OCI-LY3 (cell line): ENCODE results near the gene FCER2.

Source experiments
- H2AFZ ChIP-seq: fragments of 200-600, 300-600 bp; shearing (Covaris generic); 2 replicates; pipeline ENCODE4 v1.6.0; 2014; ENCODE audit warnings: antibody characterized with exemption, low read depth, low read length
- H3K27ac ChIP-seq: fragments of 200-600, 300-600 bp; sonication (generic); 2 replicates; pipeline ENCODE4 v1.5.1; 2014; ENCODE audit warnings: mild to moderate bottlenecking, low read length, moderate library complexity, mixed read lengths
- H3K27me3 ChIP-seq: fragments of 200-600, 300-600 bp; sonication (generic); 2 replicates; pipeline ENCODE4 v1.6.1; 2014; ENCODE audit warnings: low read depth, low read length, mixed read lengths
- H3K36me3 ChIP-seq: fragments of 200-600, 300-600 bp; sonication (generic); replicated peaks from 2 replicates; pipeline ENCODE3; 2014; ENCODE audit warnings: low read depth, low read length, mixed read lengths
- H3K4me1 ChIP-seq: fragments of 300-600, 200-600 bp; sonication (generic); 2 replicates; pipeline ENCODE4 v1.6.1; 2014; ENCODE audit warnings: low read length, mixed read lengths
- H3K4me2 ChIP-seq: fragments of 200-600, 300-600 bp; sonication (generic); 2 replicates; pipeline ENCODE4 v1.6.1; 2014; ENCODE audit warnings: low read length, mixed read lengths
- H3K4me3 ChIP-seq: fragments of 300-600, 200-600 bp; sonication (generic); 2 replicates; pipeline ENCODE4 v1.5.1; 2014; ENCODE audit warnings: antibody characterized with exemption, mild to moderate bottlenecking, low read length, moderate library complexity
- H3K79me2 ChIP-seq: fragments of 300-600, 200-600 bp; shearing (Covaris generic); 2 replicates; pipeline ENCODE4 v1.6.1; 2014; ENCODE audit warnings: mild to moderate bottlenecking, low read length, mixed read lengths
- H3K9ac ChIP-seq: fragments of 300-600, 200-600 bp; shearing (Covaris generic); 2 replicates; pipeline ENCODE4 v1.6.0; 2014; ENCODE audit warnings: mild to moderate bottlenecking, low read length, moderate library complexity
- H3K9me3 ChIP-seq: fragments of 200-600, 300-600 bp; shearing (Covaris generic); 2 replicates; pipeline ENCODE4 v1.6.1; 2014; ENCODE audit warnings: low read length, mixed read lengths; ENCODE audit not compliant: insufficient read depth
- H4K20me1 ChIP-seq: fragments of 200-600, 300-600 bp; sonication (generic); 2 replicates; pipeline ENCODE4 v1.6.1; 2016; ENCODE audit warnings: low read length, mixed read lengths; ENCODE audit not compliant: insufficient read depth
- EZH2phosphoT487 ChIP-seq: fragments of 200-600 bp; shearing (Covaris generic); IDR thresholded peaks from 2 replicates; pipeline ENCODE4 v1.6.1; 2018; ENCODE audit warnings: antibody characterized with exemption, mixed run types, low read depth
- TF ChIP-seq, protein P1 (sequence below): fragments of 200-600, 300-600 bp; sonication (generic); IDR thresholded peaks from 2 replicates; pipeline ENCODE4 v1.5.1; 2014; ENCODE audit warnings: antibody characterized with exemption, low read length, low read depth

Gene FCER2

DNA sequence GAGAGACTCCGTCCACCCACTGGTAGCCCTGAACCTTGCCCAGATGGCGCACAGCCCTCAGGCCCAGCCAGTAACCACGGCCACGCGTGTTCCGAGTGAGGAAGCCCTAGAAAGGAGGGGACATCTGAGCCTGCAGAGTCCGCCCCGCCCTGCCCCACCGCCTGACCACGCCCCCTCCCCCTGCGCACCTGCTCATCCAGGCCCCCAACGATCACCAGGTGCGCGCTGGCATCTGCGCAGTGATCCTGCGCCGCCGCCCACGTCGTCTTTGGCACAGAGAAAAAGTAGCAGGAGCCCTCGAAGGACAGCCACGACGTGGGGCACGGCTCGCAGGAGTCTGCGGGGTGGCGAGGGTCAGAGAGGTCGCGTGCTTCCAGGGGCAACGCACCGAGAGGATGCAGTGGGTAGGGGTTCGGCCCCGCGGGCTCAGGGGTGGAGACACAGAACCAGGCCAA, 27.9 kb upstream of the FCER2 start:
- no peaks in the 10 kb centered on the region for H3K79me2 ChIP-seq

GRCh38 chr19:7729211-7729610, 27.3 kb upstream of the FCER2 start:
- TF ChIP-seq, protein P1, sequence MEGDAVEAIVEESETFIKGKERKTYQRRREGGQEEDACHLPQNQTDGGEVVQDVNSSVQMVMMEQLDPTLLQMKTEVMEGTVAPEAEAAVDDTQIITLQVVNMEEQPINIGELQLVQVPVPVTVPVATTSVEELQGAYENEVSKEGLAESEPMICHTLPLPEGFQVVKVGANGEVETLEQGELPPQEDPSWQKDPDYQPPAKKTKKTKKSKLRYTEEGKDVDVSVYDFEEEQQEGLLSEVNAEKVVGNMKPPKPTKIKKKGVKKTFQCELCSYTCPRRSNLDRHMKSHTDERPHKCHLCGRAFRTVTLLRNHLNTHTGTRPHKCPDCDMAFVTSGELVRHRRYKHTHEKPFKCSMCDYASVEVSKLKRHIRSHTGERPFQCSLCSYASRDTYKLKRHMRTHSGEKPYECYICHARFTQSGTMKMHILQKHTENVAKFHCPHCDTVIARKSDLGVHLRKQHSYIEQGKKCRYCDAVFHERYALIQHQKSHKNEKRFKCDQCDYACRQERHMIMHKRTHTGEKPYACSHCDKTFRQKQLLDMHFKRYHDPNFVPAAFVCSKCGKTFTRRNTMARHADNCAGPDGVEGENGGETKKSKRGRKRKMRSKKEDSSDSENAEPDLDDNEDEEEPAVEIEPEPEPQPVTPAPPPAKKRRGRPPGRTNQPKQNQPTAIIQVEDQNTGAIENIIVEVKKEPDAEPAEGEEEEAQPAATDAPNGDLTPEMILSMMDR: no peak
- no peak for TF ChIP-seq EZH2phosphoT487
- H3K4me1 ChIP-seq: no peaks in the 10 kb centered on the region
- no peak overlapping the region for H2AFZ ChIP-seq
- H3K79me2 ChIP-seq: no peaks in the 10 kb centered on the region
- H3K4me3 ChIP-seq: no peak overlapping the region
- no peak overlapping the region for H3K9ac ChIP-seq
- no peaks in the 10 kb centered on the region for H3K36me3 ChIP-seq
- peaks cover 55% of the 10 kb centered on the region for H3K27me3 ChIP-seq
- no peak overlapping the region for H3K27ac ChIP-seq
- H4K20me1 ChIP-seq: no peaks in the 10 kb centered on the region
- no peaks in the 10 kb centered on the region for H3K9me3 ChIP-seq
- no peak overlapping the region for H3K4me2 ChIP-seq

More for the DNA sequence above, 27.9 kb upstream of the FCER2 start:
- TF ChIP-seq EZH2phosphoT487: no peak
- TF ChIP-seq, protein P1: no peak
- no peaks in the 10 kb centered on the region for H4K20me1 ChIP-seq
- no peak overlapping the region for H3K4me2 ChIP-seq
- no peak overlapping the region for H3K27ac ChIP-seq
- H2AFZ ChIP-seq: no peak overlapping the region
- H3K9me3 ChIP-seq: no peaks in the 10 kb centered on the region
- no peaks in the 10 kb centered on the region for H3K36me3 ChIP-seq
- peaks cover 55% of the 10 kb centered on the region for H3K27me3 ChIP-seq
- H3K4me3 ChIP-seq: no peak overlapping the region
- no peak overlapping the region for H3K9ac ChIP-seq
- H3K4me1 ChIP-seq: no peaks in the 10 kb centered on the region

- Histone ChIP-seq H3K4me3 (no peak overlapping the region), H3K9ac (no peak overlapping the region), H3K36me3 (no peaks in the 10 kb centered on the region), H3K9me3 (no peaks in the 10 kb centered on the region), H2AFZ (no peak overlapping the region), H3K79me2 (no peaks in the 10 kb centered on the region), H3K4me2 (no peak overlapping the region), H3K27ac (no peak overlapping the region), H3K4me1 (no peaks in the 10 kb centered on the region), H3K27me3 (peaks cover 56% of the 10 kb centered on the region), H4K20me1 (no peaks in the 10 kb centered on the region)
- no peak for TF ChIP-seq EZH2phosphoT487
- TF ChIP-seq, protein P1: no peak
Measured at GRCh38 chr19:7725791-7726190, 23.9 kb upstream of the FCER2 start.

DNA sequence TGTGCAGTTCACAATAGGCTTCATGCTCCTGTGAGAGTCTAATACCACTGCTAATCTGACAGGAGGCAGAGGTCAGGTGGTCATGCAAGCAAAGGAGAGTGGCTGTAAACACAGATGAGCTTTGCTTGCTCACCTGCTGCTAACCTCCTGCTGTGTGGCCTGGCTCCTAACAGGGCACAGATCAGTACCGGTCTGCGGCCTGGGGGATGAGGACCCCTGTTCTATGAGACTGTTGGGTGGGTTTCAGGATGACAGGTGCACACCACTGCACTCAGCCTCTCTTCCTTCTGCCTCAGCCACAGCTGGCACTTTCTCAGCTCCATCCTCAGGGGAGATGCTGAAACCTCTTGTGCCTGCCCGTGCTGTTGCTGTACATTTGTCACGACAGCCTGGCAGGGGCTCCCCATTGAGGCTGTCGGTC, 20.3 kb upstream of the FCER2 start:
- Histone ChIP-seq H3K36me3 (no peaks in the 10 kb centered on the region), H3K27me3 (peaks cover 39% of the 10 kb centered on the region), H3K4me1 (no peaks in the 10 kb centered on the region), H3K9ac (no peak overlapping the region), H3K4me3 (no peak overlapping the region), H3K79me2 (no peaks in the 10 kb centered on the region), H4K20me1 (no peaks in the 10 kb centered on the region), H3K4me2 (no peak overlapping the region), H3K9me3 (no peaks in the 10 kb centered on the region), H2AFZ (no peak overlapping the region), H3K27ac (no peak overlapping the region)
- no peak for TF ChIP-seq EZH2phosphoT487
- TF ChIP-seq, protein P1: no peak
